Spleen (tissue), 11 donors: ENCODE measurements around the gene DGKB. TPM values are rescaled to one million over a fixed set of nuclear protein-coding genes. Genes with fewer than 3 reads are reported as not detected.

Experiments
- DNase-seq: peaks from one replicate; pipeline ENCODE4 v3.0.0-alpha.2; 2020
- H3K27ac ChIP-seq, 8 donors: fragments of 200-600 bp; sonication (generic) in 7 of 8; 1 replicate in 4 of 8; 2 replicates in 4 of 8; pipeline versions ENCODE4 v1.5.0 to v1.8.0; 2016 to 2021; ENCODE audit warnings: inconsistent platforms in 4 of 8, mild to moderate bottlenecking in 4 of 8, moderate library complexity in 1 of 8
- H3K27me3 ChIP-seq, 7 donors: fragments of 200-600 bp; sonication (generic) in 6 of 7; replicated peaks in 1 of 7; 1 replicate in 4 of 7; 2 replicates in 3 of 7; pipeline versions ENCODE4 v1.5.0 to v1.8.0; 2016 to 2021; ENCODE audit warnings: inconsistent platforms in 3 of 7, mild to moderate bottlenecking in 1 of 7
- H3K36me3 ChIP-seq, 6 donors: fragments of 200-600 bp; sonication (generic) in 5 of 6; 1 replicate in 4 of 6; 2 replicates in 2 of 6; pipeline versions ENCODE4 v1.5.0 to v1.8.0; 2016 to 2021; ENCODE audit warnings: inconsistent platforms in 2 of 6
- H3K4me1 ChIP-seq, 6 donors: fragments of 200-600 bp; sonication (generic) in 5 of 6; 1 replicate in 3 of 6; 2 replicates in 3 of 6; pipeline versions ENCODE4 v1.5.0 to v1.8.0; 2016 to 2021; ENCODE audit warnings: inconsistent platforms in 3 of 6
- H3K4me3 ChIP-seq, 8 donors: fragments of 200-600 bp; sonication (generic) in 7 of 8; 1 replicate in 4 of 8; 2 replicates in 4 of 8; pipeline versions ENCODE4 v1.5.0 to v1.8.0; 2016 to 2021; ENCODE audit warnings: inconsistent platforms in 4 of 8, mild to moderate bottlenecking in 4 of 8, moderate library complexity in 2 of 8
- H3K9me3 ChIP-seq, 8 donors: fragments of 200-600 bp; sonication (generic) in 7 of 8; 1 replicate in 4 of 8; 2 replicates in 4 of 8; pipeline versions ENCODE4 v1.5.0 to v1.8.0; 2016 to 2021; ENCODE audit warnings: inconsistent platforms in 4 of 8
- POLR2A ChIP-seq, 3 donors: fragments of 450-650 bp; IDR thresholded peaks; one replicate each; pipeline ENCODE4 v1.5.1; 2017; ENCODE audit warnings: antibody characterized with exemption in 3 of 3, mild to moderate bottlenecking in 1 of 3
- POLR2AphosphoS5 ChIP-seq, 3 donors: sonication (generic); formaldehyde crosslinking; IDR thresholded peaks; one replicate each; pipeline ENCODE4 v1.5.1; 2017; ENCODE audit warnings: antibody characterized with exemption in 3 of 3
- WGBS, 5 donors: extraction: QIAGEN DNeasy Blood & Tissue Kit in 3 of 5; methylation state at CpG; one replicate each; pipeline versions ENCODE4 v1.1.5 to v1.1.7; 2013 to 2018; 5-methylcytosine and 5-hydroxymethylcytosine counted together
- intact Hi-C: fragments of 100-400 bp; cut with DNase I; formaldehyde crosslinking; loops from one replicate; pipeline ENCODE4 v1.15.0; 2023; ENCODE audit warnings: low total_unique reads
- polyA plus RNA-seq, 3 donors: library from polyadenylated mRNA; stranded (reverse); fragments of 200-250 nt; gene quantifications; one replicate each; pipeline ENCODE4 v1.2.1, GENCODE V29; 2013
- total RNA-seq, 7 donors: library from RNA; depleted of rRNA in 3 of 7; stranded (reverse); fragments of >200 nt in 3 of 7; fragmentation: NEBNext Ultra II Directional in 4 of 7; extraction: Animal tissue kit (Norgen Biotek cat#: 25700) in 4 of 7; gene quantifications; one replicate each; pipeline versions ENCODE4 v1.1.0 to v1.2.1, GENCODE V29; 2016 to 2021
- TF ChIP-seq, protein P1 (sequence below), 11 experiments: fragments of 200-600 bp in 7 of 11; fragments of 450-650 bp in 4 of 11; sonication (generic) in 4 of 11; IDR thresholded peaks in 8 of 11; conservative IDR thresholded peaks in 3 of 11; 1 replicate in 7 of 11; 2 replicates in 4 of 11; pipeline versions ENCODE4 v1.4.0 to v1.8.0; 2016 to 2021; ENCODE audit warnings: antibody characterized with exemption in 11 of 11, inconsistent platforms in 4 of 11, mild to moderate bottlenecking in 1 of 11
- donor health status: healthy with polysubstance abuse.
- donor health status: DM: no; HTN: no; CAD: no; lungs with moderate emphysema.
- donor health status: DM: no; HTN: no; CAD: no.
- donor health status: Bipolar disorder and iron deficiency.
- donor health status: healthy.
- donor health status: DM: no; HTN: no; CAD: no.
- donor health status: DM: yes; HTN: yes; CAD: no.

Gene DGKB
- total and polyA plus RNA-seq, 10 donors, result 0.02 to 0.26 (median 0.03) TPM; not detected in 6

DNA sequence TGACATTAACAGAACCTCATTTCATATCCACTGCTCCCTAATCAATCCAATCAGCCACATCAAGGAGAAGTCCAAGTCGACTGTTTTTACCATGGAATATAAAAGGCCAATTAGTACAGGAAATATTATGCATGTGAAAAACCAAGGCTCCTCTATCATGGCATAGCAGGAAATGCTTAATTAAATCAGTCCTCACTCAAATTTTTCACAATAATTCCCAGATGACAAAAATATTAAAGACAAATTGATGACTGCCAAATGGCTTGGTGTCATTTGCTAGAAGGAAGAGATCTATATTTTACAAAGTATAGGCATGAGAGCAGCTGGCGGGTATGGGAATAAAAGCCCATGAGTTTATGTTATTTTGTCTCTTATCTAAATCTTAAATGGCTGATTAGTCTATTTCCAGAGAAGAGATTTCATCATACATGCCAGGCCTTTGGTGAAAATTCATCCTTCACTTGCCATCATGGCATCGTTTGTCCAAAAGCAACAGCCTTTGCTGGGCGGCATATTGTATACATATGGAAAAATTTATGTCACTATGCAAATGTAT lies 219.6 kb downstream of the DGKB start:
- DNase-seq, result no peak
- Histone ChIP-seq H3K9me3 (no peaks in the 10 kb centered on the region), H3K27me3 (no peaks in the 10 kb centered on the region), H3K4me1 (no peaks in the 10 kb centered on the region), H3K4me3 (no peak overlapping the region), H3K36me3 (no peaks in the 10 kb centered on the region), H3K27ac (no peak overlapping the region)
- TF ChIP-seq, protein P1, sequence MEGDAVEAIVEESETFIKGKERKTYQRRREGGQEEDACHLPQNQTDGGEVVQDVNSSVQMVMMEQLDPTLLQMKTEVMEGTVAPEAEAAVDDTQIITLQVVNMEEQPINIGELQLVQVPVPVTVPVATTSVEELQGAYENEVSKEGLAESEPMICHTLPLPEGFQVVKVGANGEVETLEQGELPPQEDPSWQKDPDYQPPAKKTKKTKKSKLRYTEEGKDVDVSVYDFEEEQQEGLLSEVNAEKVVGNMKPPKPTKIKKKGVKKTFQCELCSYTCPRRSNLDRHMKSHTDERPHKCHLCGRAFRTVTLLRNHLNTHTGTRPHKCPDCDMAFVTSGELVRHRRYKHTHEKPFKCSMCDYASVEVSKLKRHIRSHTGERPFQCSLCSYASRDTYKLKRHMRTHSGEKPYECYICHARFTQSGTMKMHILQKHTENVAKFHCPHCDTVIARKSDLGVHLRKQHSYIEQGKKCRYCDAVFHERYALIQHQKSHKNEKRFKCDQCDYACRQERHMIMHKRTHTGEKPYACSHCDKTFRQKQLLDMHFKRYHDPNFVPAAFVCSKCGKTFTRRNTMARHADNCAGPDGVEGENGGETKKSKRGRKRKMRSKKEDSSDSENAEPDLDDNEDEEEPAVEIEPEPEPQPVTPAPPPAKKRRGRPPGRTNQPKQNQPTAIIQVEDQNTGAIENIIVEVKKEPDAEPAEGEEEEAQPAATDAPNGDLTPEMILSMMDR (IDR thresholded peaks at IDR 0.05 in 8 of 11, conservative IDR thresholded peaks at IDR 0.05 in 3 of 11), result no peak
- TF ChIP-seq POLR2AphosphoS5 (IDR thresholded peaks at IDR 0.05), result no peak
- TF ChIP-seq POLR2A (IDR thresholded peaks at IDR 0.05), result no peak
- 81 to 92% (median 90%) methylated on average over 4 of the region's 4 CpGs for WGBS, 5 donors
- intact Hi-C loops, result no loop called here

DNA sequence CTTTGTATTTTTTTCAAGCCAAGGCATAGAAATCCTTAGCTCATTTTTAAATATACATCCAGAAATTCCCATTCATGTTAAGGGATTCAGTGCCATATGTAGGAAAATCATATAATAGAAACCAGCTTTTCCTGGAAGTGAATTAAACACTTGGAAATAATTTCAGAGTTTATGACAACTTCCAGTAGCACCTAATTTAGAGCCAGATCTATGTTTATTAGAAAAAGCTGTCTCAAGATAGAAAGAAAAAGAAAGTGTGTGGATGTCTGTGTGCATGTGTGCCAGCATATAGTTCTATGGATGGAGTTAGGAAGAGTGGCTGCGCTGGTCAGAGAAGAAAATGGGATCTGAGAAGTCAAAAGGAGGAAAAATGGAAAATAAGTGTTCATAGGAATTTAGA lies 225.7 kb downstream of the DGKB start:
- TF ChIP-seq, protein P1 (IDR thresholded peaks at IDR 0.05 in 8 of 11, conservative IDR thresholded peaks at IDR 0.05 in 3 of 11), result no peak
- TF ChIP-seq POLR2A (IDR thresholded peaks at IDR 0.05), result no peak
- TF ChIP-seq POLR2AphosphoS5 (IDR thresholded peaks at IDR 0.05), result no peak
- no peaks in the 10 kb centered on the region for H3K36me3 ChIP-seq
- intact Hi-C loops, result no loop called here
- no peak for DNase-seq
- no peak overlapping the region for H3K4me3 ChIP-seq
- H3K27ac ChIP-seq, result no peak overlapping the region
- no peaks in the 10 kb centered on the region for H3K9me3 ChIP-seq
- no peaks in the 10 kb centered on the region for H3K4me1 ChIP-seq
- WGBS, 5 donors, result 90 to 94% (median 91%) methylated on average over 1 of the region's 1 CpG
- H3K27me3 ChIP-seq, result no peaks in the 10 kb centered on the region

DNA sequence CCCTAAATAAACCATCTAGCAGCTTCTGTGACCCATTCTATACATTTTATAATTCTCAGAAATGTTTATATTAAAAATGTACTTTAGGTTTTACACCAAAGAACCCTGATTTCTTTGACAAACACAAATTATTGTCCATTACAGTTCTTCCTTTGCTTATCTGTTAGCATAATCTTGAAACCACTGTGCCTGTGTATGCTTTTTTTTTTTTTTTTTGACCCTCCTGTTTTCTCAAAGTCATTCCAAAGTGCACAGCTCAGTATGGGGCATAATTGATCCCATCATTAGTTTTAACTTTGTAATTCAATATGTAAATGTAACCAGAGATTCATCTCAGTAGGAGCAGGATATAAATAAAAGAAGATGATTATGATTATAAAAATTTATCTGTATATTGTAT lies 229.3 kb downstream of the DGKB start:
- intact Hi-C loops, result no loop called here
- TF ChIP-seq POLR2A (IDR thresholded peaks at IDR 0.05) (no peak), POLR2AphosphoS5 (IDR thresholded peaks at IDR 0.05) (no peak)
- TF ChIP-seq, protein P1 (IDR thresholded peaks at IDR 0.05 in 8 of 11, conservative IDR thresholded peaks at IDR 0.05 in 3 of 11), result no peak

DNA sequence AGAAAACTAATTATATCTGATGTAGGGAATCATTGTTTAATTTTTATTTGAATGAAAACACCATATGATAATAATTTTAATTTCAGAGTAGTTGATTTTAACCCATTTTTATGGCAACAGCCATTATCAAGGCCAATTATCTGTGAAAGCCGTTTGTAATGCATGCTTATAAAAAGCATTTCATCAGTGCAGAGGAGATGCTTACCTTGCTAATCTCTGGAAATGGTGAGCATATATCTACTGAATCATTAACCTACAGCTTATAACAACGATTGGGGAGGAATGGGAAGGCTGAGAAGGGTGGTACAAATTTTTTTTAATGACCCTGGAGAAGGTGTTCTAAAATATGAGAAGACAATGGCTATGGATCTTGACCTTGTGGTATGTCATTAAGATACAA lies 235.6 kb downstream of the DGKB start:
- DNase-seq, result no peak
- intact Hi-C loops, result no loop called here
- Histone ChIP-seq H3K4me1 (no peaks in the 10 kb centered on the region), H3K27ac (no peak overlapping the region), H3K36me3 (no peaks in the 10 kb centered on the region), H3K4me3 (no peak overlapping the region), H3K9me3 (no peaks in the 10 kb centered on the region), H3K27me3 (no peaks in the 10 kb centered on the region)
- 49 to 68% (median 63%) methylated on average over 2 of the region's 2 CpGs for WGBS, 5 donors
- TF ChIP-seq, protein P1 (IDR thresholded peaks at IDR 0.05 in 8 of 11, conservative IDR thresholded peaks at IDR 0.05 in 3 of 11), result no peak
- no peak for TF ChIP-seq POLR2A (IDR thresholded peaks at IDR 0.05)
- no peak for TF ChIP-seq POLR2AphosphoS5 (IDR thresholded peaks at IDR 0.05)

More for the DNA sequence above, 229.3 kb downstream of the DGKB start:
- H3K4me3 ChIP-seq, result no peak overlapping the region
- DNase-seq, result no peak
- no peaks in the 10 kb centered on the region for H3K36me3 ChIP-seq
- no peaks in the 10 kb centered on the region for H3K9me3 ChIP-seq
- H3K27me3 ChIP-seq, result no peaks in the 10 kb centered on the region
- no peak overlapping the region for H3K27ac ChIP-seq
- H3K4me1 ChIP-seq, result no peaks in the 10 kb centered on the region
